Measurements from ENCODE around the gene CENPU.
"Not testable (repeated sequence)": the region's sequence is repeated elsewhere in the genome, so short reads cannot be mapped to it uniquely, and the experiment has no call there.

Gene CENPU

GRCh38 chr4:184680698-184681097, 53.2 kb downstream of the CENPU start:
- Mint-ChIP-seq H3K36me3 (peaks cover 5% of the 10 kb centered on the region), H3K4me3 (no peak overlapping the region), H3K27ac (no peak overlapping the region), H3K4me1 (peaks cover 3% of the 10 kb centered on the region), H3K9me3 (no peaks in the 10 kb centered on the region), H3K27me3 (no peaks in the 10 kb centered on the region)
- DNase-seq (ENCODE audit: low spot score in 2 of 2) (no peak), ATAC-seq (ENCODE audit: low read depth) (no peak)

DNA sequence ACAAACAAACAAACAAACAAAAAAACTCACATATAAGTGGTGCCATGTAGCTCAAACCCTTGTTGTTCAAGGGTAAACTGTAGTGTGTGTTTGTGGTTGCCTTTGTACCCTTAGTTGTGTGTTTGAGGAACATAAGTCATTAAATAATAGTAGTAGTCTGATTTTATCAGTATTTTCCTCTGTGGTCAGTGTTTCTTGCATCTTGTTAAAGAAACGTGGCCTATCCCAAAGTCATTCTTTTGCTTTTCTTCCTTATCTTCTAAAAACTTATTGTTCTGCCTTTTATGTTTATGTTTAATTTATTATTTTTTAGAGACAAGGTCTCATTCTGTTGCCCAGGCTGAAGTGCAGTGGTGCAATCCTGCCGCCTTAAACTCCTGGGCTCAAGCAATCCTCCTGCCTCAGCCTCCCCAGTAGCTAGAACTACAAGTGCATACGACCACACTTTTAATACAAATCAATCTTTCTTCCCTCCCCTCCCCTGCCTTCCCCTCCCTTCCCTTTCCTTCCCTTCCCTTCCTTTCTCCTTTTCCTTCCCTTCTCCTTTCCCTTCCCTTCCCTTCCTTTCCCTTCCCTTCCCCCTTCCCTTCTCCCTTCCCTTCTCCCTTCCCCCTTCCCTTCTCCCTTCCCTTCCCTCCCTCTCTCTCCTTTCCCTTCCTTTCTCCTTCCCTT, 57.9 kb downstream of the CENPU start:
- ATAC-seq (ENCODE audit: low read depth) (no peak), DNase-seq (ENCODE audit: low spot score in 2 of 2) (no peak)
- Mint-ChIP-seq H3K4me1 (no peaks in the 10 kb centered on the region), H3K27ac (no peak overlapping the region), H3K36me3 (peaks cover 10% of the 10 kb centered on the region), H3K9me3 (no peaks in the 10 kb centered on the region), H3K27me3 (no peaks in the 10 kb centered on the region), H3K4me3 (no peak overlapping the region)

DNA sequence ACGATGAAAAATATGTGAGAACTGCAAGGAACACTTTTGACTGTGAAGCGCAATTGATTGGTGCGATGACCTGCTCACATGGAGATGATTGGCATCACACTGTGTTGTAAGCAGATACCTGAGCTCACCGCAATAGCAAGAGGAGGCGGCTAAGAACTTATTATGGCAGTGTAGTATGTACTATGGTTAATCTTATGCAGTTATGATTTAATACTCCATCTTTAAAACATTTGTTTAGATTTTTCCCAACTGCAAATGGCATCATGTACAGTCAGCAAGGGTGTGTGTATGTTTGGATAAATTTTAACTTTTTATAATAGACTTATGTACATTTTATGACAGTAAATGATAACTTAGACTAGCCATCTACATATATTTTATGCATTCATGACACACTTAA, 58.9 kb downstream of the CENPU start:
- H3K27me3 Mint-ChIP-seq = no peaks in the 10 kb centered on the region
- H3K27ac Mint-ChIP-seq = no peak overlapping the region
- peaks cover 8% of the 10 kb centered on the region for H3K36me3 Mint-ChIP-seq
- H3K9me3 Mint-ChIP-seq = no peaks in the 10 kb centered on the region
- ATAC-seq (ENCODE audit: low read depth) = no peak
- H3K4me3 Mint-ChIP-seq = no peak overlapping the region
- no peaks in the 10 kb centered on the region for H3K4me1 Mint-ChIP-seq
- DNase-seq (ENCODE audit: low spot score in 2 of 2) = no peak

DNA sequence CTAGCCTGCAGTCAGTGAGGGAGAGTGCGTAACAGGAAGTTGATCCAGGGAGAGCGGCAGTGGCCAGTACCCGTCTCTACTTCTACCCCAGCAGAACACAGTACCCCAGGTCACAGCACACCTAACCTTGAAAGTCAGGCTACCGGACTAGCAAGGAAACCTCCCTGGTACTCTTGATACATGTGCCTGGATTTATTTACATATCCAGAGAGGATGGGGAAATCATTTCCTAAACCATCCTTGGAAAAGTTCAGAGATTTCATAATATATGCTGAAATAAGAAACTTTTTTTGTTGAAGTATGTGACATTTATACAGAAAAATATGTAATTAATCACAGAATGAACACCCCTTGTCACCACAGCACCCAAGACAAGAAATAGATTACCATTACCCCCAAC, 59.9 kb downstream of the CENPU start:
- Mint-ChIP-seq H3K4me1 (peaks cover under 1% of the 10 kb centered on the region), H3K9me3 (no peaks in the 10 kb centered on the region), H3K27ac (peak overlapping the region; percentile 19), H3K27me3 (no peaks in the 10 kb centered on the region), H3K4me3 (no peak overlapping the region), H3K36me3 (peaks cover 8% of the 10 kb centered on the region)
- DNase-seq (ENCODE audit: low spot score in 2 of 2) (no peak), ATAC-seq (ENCODE audit: low read depth) (no peak)

DNA sequence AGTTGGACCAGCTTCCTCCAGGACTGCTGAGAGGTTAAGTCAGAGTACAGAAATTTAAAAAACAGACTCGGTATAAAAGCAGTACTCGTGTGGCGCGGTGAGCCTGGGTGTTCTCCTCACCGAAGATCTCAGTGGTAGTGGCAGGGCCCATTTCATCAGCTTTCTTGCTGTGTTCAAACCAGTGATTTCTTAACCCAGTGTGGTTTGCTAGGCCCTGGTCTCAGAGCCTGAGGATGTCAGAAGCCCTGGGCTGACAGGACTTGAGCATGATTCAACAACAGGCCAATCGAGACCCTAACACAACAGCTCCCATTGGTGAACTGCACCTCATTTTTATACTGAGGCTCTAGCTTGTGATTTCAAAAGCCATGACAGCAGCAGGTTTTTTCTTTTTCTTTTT, 61.2 kb downstream of the CENPU start:
- H3K9me3 Mint-ChIP-seq = no peaks in the 10 kb centered on the region
- no peak overlapping the region for H3K27ac Mint-ChIP-seq
- no peak for ATAC-seq (ENCODE audit: low read depth)
- no peak overlapping the region for H3K4me3 Mint-ChIP-seq
- no peaks in the 10 kb centered on the region for H3K27me3 Mint-ChIP-seq
- DNase-seq (ENCODE audit: low spot score in 2 of 2) = no peak
- peaks cover 17% of the 10 kb centered on the region for H3K36me3 Mint-ChIP-seq
- H3K4me1 Mint-ChIP-seq = peaks cover 11% of the 10 kb centered on the region

- Mint-ChIP-seq H3K4me3 (no peak overlapping the region), H3K27me3 (no peaks in the 10 kb centered on the region), H3K9me3 (no peaks in the 10 kb centered on the region), H3K4me1 (peaks cover 11% of the 10 kb centered on the region), H3K36me3 (peaks cover 24% of the 10 kb centered on the region), H3K27ac (no peak overlapping the region)
- ATAC-seq (ENCODE audit: low read depth) (no peak), DNase-seq (ENCODE audit: low spot score in 2 of 2) (no peak)
Measured at GRCh38 chr4:184671101-184671500, 62.8 kb downstream of the CENPU start.

DNA sequence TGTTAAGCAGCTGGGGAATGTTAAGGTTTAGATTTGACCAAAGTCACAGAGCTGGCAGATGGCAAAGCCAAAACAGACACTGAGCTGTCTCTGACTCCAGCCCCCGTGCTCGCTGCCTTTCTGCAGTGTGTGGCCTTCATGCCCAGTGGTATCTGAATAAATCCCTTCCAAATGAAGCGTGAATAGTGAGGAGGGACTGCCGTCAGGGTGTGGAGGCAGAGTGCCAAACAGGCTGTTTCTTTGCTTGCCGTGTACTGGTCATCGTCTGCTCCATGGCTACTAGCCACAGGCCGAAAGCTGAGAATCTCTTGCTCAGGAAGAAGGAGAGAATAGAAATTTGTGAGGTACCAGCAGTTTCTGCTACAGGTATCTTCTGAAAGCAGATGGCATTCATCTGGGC, 64.6 kb downstream of the CENPU start:
- Mint-ChIP-seq H3K9me3 (no peaks in the 10 kb centered on the region), H3K36me3 (peaks cover 23% of the 10 kb centered on the region), H3K4me1 (peaks cover 11% of the 10 kb centered on the region), H3K27me3 (no peaks in the 10 kb centered on the region), H3K4me3 (no peak overlapping the region), H3K27ac (peak overlapping the region; percentile 42)
- no peak for ATAC-seq (ENCODE audit: low read depth)
- no peak for DNase-seq (ENCODE audit: low spot score in 2 of 2)

- ATAC-seq (ENCODE audit: low read depth) (peak; percentile 27), DNase-seq (ENCODE audit: low spot score in 2 of 2) (no peak)
- Mint-ChIP-seq H3K27me3 (no peaks in the 10 kb centered on the region), H3K27ac (peak overlapping the region; percentile 42), H3K9me3 (no peaks in the 10 kb centered on the region), H3K36me3 (peaks cover 19% of the 10 kb centered on the region), H3K4me3 (no peak overlapping the region), H3K4me1 (peaks cover 11% of the 10 kb centered on the region)
Measured at GRCh38 chr4:184668511-184669114, 65.3 kb downstream of the CENPU start.

- no peak for DNase-seq (ENCODE audit: low spot score in 2 of 2)
- H3K4me3 Mint-ChIP-seq = no peak overlapping the region
- H3K36me3 Mint-ChIP-seq = peaks cover 19% of the 10 kb centered on the region
- H3K27me3 Mint-ChIP-seq = no peaks in the 10 kb centered on the region
- H3K27ac Mint-ChIP-seq = peak overlapping the region; percentile 42
- peaks cover 11% of the 10 kb centered on the region for H3K4me1 Mint-ChIP-seq
- no peak for ATAC-seq (ENCODE audit: low read depth)
- H3K9me3 Mint-ChIP-seq = no peaks in the 10 kb centered on the region
Measured at GRCh38 chr4:184668096-184668495, 65.8 kb downstream of the CENPU start.

- no peaks in the 10 kb centered on the region for H3K9me3 Mint-ChIP-seq
- H3K4me3 Mint-ChIP-seq = no peak overlapping the region
Measured at GRCh38 chr4:184666670-184667069, 67.2 kb downstream of the CENPU start.

DNA sequence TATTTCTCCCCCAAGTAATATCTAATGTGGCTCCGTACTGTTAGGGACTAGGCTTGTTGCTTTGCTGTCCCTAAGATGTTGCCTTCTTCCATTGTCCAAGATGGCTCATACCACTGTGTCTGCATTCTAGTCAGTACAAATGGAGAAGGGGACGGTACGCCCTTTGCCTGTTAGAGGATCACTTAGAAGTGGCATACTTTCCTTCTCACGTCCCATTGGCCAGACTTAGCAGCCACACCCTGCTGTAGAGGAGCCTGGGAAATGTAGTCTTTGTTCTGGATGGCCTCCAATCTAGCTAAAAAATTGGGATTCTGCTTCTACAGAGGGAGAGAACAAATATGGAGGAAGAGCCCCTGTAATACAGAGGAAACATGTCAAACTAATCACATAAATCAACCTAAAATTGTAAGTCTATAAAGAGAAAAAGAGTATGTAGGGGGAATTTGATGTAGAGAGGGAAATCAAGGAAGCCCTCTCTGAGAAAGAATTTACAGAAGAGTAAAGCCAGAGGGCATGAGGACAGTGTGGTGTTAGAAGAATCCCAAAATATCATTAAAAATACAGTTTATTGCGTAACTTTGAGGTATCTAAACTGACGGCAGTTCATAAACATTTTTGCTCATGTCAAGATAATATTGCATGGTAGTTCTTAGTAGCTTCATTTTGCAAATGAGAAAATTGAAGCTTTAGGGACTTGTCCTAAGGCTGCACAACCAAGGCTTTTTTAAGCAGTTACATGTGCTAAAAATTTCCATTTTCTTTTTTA, 69.3 kb downstream of the CENPU start:
- no peaks in the 10 kb centered on the region for H3K9me3 Mint-ChIP-seq
- DNase-seq (ENCODE audit: low spot score in 2 of 2) (no peak), ATAC-seq (ENCODE audit: low read depth) (no peak)
- H3K4me3 Mint-ChIP-seq = no peak overlapping the region
- peaks cover 20% of the 10 kb centered on the region for H3K36me3 Mint-ChIP-seq
- peaks cover 11% of the 10 kb centered on the region for H3K4me1 Mint-ChIP-seq
- no peaks in the 10 kb centered on the region for H3K27me3 Mint-ChIP-seq
- H3K27ac Mint-ChIP-seq = no peak overlapping the region

More at GRCh38 chr4:184666670-184667069, 67.2 kb downstream of the CENPU start:
- peaks cover 19% of the 10 kb centered on the region for H3K36me3 Mint-ChIP-seq
- ATAC-seq (ENCODE audit: low read depth) (no peak), DNase-seq (ENCODE audit: low spot score in 2 of 2) (no peak)
- H3K27me3 Mint-ChIP-seq = no peaks in the 10 kb centered on the region
- H3K4me1 Mint-ChIP-seq = peaks cover 11% of the 10 kb centered on the region
- no peak overlapping the region for H3K27ac Mint-ChIP-seq

DNA sequence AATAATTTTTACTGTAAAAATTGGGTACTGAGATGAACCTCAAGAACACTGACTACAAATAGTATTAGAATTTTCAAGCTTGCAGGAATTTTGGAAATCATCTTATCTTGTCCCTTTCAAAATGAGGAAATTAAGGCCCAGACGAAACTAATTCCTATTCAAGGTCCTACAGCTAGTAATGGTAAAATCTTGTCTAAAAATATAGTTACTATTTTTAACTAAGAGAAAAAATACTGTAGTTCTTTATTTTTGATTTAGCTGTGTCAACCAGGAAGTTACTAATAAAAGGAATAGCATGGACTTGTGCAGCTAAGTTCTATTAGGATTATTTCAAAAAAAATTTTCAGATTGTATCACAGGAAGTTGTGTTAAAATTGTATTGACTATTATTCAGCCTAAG, 71.7 kb downstream of the CENPU start:
- Mint-ChIP-seq H3K27me3 (no peaks in the 10 kb centered on the region), H3K4me3 (no peak overlapping the region), H3K4me1 (peaks cover under 1% of the 10 kb centered on the region), H3K9me3 (no peaks in the 10 kb centered on the region), H3K27ac (no peak overlapping the region), H3K36me3 (peaks cover 10% of the 10 kb centered on the region)
- ATAC-seq (ENCODE audit: low read depth) (no peak), DNase-seq (ENCODE audit: low spot score in 2 of 2) (no peak)

GRCh38 chr4:184660978-184661377, 72.9 kb downstream of the CENPU start:
- Mint-ChIP-seq H3K27me3 (no peaks in the 10 kb centered on the region), H3K9me3 (no peaks in the 10 kb centered on the region), H3K4me1 (peaks cover 11% of the 10 kb centered on the region), H3K4me3 (no peak overlapping the region), H3K27ac (no peak overlapping the region), H3K36me3 (peaks cover 3% of the 10 kb centered on the region)
- no peak for ATAC-seq (ENCODE audit: low read depth)
- no peak for DNase-seq (ENCODE audit: low spot score in 2 of 2)

DNA sequence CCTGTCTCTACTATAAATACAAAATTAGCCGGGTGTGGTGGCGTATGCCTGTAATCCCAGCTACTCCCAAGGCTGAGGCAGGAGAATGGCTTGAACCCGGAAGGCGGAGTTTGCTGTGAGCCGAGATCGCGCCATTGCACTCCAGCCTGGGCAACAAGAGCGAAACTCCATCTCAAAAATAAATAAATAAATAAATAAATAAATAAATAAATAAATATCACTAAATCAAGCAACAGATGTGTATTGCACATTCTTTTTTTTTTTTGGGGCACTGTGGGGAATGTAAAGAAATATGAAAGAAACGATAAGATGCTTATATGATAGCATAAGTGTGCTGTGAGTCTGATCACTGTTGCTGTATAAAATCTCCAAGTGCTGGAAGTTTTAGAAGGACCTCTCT, 76.1 kb downstream of the CENPU start:
- DNase-seq (ENCODE audit: low spot score in 2 of 2); H3K27me3 Mint-ChIP-seq; H3K4me3 Mint-ChIP-seq; ATAC-seq (ENCODE audit: low read depth); H3K9me3 Mint-ChIP-seq; H3K36me3 Mint-ChIP-seq; H3K27ac Mint-ChIP-seq: not testable (repeated sequence)
- peaks cover 15% of the 10 kb centered on the region for H3K4me1 Mint-ChIP-seq

All from memory B cell (primary cell).